Right lobe of liver (tissue), 6 donors: ENCODE results near the gene HMGXB4. TPM values are rescaled to one million over a fixed set of nuclear protein-coding genes. Genes with fewer than 3 reads are reported as not detected.

ENCODE experiments used
- ATAC-seq, 4 donors: fragments of 200-7000 bp; cut with Tn5 transposase; one replicate each; pipeline ENCODE4 v1.9.1; 2020; ENCODE audit warnings: mild to moderate bottlenecking in 4 of 4, moderate library complexity in 4 of 4
- DNase-seq, 3 donors: peaks; one replicate each; pipeline ENCODE4 v3.0.0-alpha.2; 2020
- H3K27ac ChIP-seq, 3 donors: fragments of 200-600 bp; one replicate each; pipeline ENCODE4 v1.8.0; 2022
- H3K27me3 ChIP-seq, 2 donors: fragments of 200-600 bp; one replicate each; pipeline ENCODE4 v1.8.0; 2022
- H3K36me3 ChIP-seq, 4 donors: fragments of 200-600 bp; sonication (generic) in 1 of 4; one replicate each; pipeline versions ENCODE4 v1.5.1 to v1.8.0; 2017 to 2022; ENCODE audit warnings: control low read depth in 1 of 4
- H3K4me1 ChIP-seq, 4 donors: fragments of 200-600 bp; sonication (generic) in 1 of 4; one replicate each; pipeline versions ENCODE4 v1.5.1 to v1.8.0; 2017 to 2022; ENCODE audit warnings: control low read depth in 1 of 4
- H3K4me3 ChIP-seq, 3 donors: fragments of 200-600 bp; one replicate each; pipeline ENCODE4 v1.8.0; 2022
- H3K9me3 ChIP-seq, 4 donors: fragments of 200-600 bp; sonication (generic) in 1 of 4; one replicate each; pipeline versions ENCODE4 v1.5.1 to v1.8.0; 2017 to 2022; ENCODE audit warnings: control low read depth in 1 of 4
- CTCF ChIP-seq, 4 donors: fragments of 200-600 bp in 3 of 4; fragments of 450-650 bp in 1 of 4; IDR thresholded peaks; one replicate each; pipeline versions ENCODE4 v1.5.1 to v1.8.0; 2016 to 2022; ENCODE audit warnings: antibody characterized with exemption in 4 of 4, mild to moderate bottlenecking in 2 of 4
- POLR2A ChIP-seq: fragments of 450-650 bp; IDR thresholded peaks from one replicate; pipeline ENCODE4 v1.6.1; 2017; ENCODE audit warnings: antibody characterized with exemption, mild to moderate bottlenecking
- whole genome bisulfite sequencing: methylation state at CpG from one replicate; pipeline ENCODE4 v1.1.6; 2018; ENCODE audit warnings: low coverage, low lambda C conversion rate; ENCODE audit not compliant: insufficient coverage; ENCODE audit errors: missing lambda C conversion rate; 5-methylcytosine and 5-hydroxymethylcytosine counted together
- intact Hi-C, 2 donors: fragments of 100-400 bp; cut with DNase I; formaldehyde crosslinking; loops; one replicate each; pipeline versions ENCODE4 v1.11.2 to v1.14.1; 2022
- total RNA-seq, 6 experiments: library from RNA; depleted of rRNA in 2 of 6; stranded (reverse); fragments of >200 nt in 2 of 6; fragmentation: NEBNext Ultra II Directional in 3 of 6; extraction: Animal tissue kit (Norgen Biotek cat#: 25700) in 3 of 6; gene quantifications; one replicate each; pipeline versions ENCODE4 v1.1.0 to v1.2.4, GENCODE V29; 2016 to 2023
- donor health status: DM: no; HTN: yes; CAD: no.
- donor health status: DM: no; HTN: no; CAD: no.
- donor health status: DM: no; HTN: no; CAD: no.
- donor health status: DM: no; HTN: yes; CAD: no.
- donor health status: DM: no; HTN: yes; CAD: no.

HMGXB4 gene
- total RNA-seq, 6 experiments from 2014 or later, result 4.6 to 8.2 (median 5.7) TPM

GRCh38 chr22:35212996-35213395 lies 44.3 kb upstream of the HMGXB4 start:
- Histone ChIP-seq H3K9me3 (no peaks in the 10 kb centered on the region), H3K4me3 (no peak overlapping the region), H3K4me1 (no peaks in the 10 kb centered on the region), H3K36me3 (no peaks in the 10 kb centered on the region), H3K27me3 (no peaks in the 10 kb centered on the region), H3K27ac (no peak overlapping the region)
- ATAC-seq, result no peak
- TF ChIP-seq POLR2A, result no peak
- TF ChIP-seq CTCF (IDR thresholded peaks at IDR 0.05), result no peak
- DNase-seq, result no peak
- intact Hi-C loops, result no loop called here
- WGBS, result 64% methylated on average over 2 of the region's 3 CpGs

GRCh38 chr22:35214968-35215367 lies 42.3 kb upstream of the HMGXB4 start:
- Histone ChIP-seq H3K4me1 (no peaks in the 10 kb centered on the region), H3K27me3 (no peaks in the 10 kb centered on the region), H3K36me3 (no peaks in the 10 kb centered on the region), H3K9me3 (no peaks in the 10 kb centered on the region), H3K4me3 (no peak overlapping the region), H3K27ac (no peak overlapping the region)
- no peak for ATAC-seq
- TF ChIP-seq POLR2A, result no peak
- no peak for TF ChIP-seq CTCF (IDR thresholded peaks at IDR 0.05)
- intact Hi-C loops, result no loop called here
- WGBS, result 73% methylated on average over 5 of the region's 6 CpGs
- DNase-seq, result no peak

- TF ChIP-seq POLR2A (no peak), CTCF (IDR thresholded peaks at IDR 0.05) (no peak)
- no peaks in the 10 kb centered on the region for H3K4me1 ChIP-seq
- DNase-seq, result no peak
- intact Hi-C loops, result no loop called here
- no peak overlapping the region for H3K4me3 ChIP-seq
- no peaks in the 10 kb centered on the region for H3K36me3 ChIP-seq
- H3K27me3 ChIP-seq, result no peaks in the 10 kb centered on the region
- ATAC-seq, result no peak
- H3K27ac ChIP-seq, result no peak overlapping the region
- 27% methylated on average over 2 of the region's 3 CpGs for WGBS
- H3K9me3 ChIP-seq, result no peaks in the 10 kb centered on the region
Measured at GRCh38 chr22:35215993-35216392, 41.3 kb upstream of the HMGXB4 start.

- DNase-seq (no peak), ATAC-seq (no peak)
- Histone ChIP-seq H3K27ac (no peak overlapping the region), H3K36me3 (no peaks in the 10 kb centered on the region), H3K4me1 (no peaks in the 10 kb centered on the region), H3K9me3 (no peaks in the 10 kb centered on the region), H3K27me3 (no peaks in the 10 kb centered on the region), H3K4me3 (no peak overlapping the region)
- WGBS, result 76% methylated on average over 2 of the region's 2 CpGs
- intact Hi-C loops, result no loop called here
- TF ChIP-seq CTCF (IDR thresholded peaks at IDR 0.05) (no peak), POLR2A (no peak)
Measured at GRCh38 chr22:35217527-35217926, 39.8 kb upstream of the HMGXB4 start.

GRCh38 chr22:35218079-35218478 lies 39.2 kb upstream of the HMGXB4 start:
- Histone ChIP-seq H3K9me3 (no peaks in the 10 kb centered on the region), H3K27me3 (no peaks in the 10 kb centered on the region), H3K27ac (no peak overlapping the region), H3K36me3 (no peaks in the 10 kb centered on the region), H3K4me3 (no peak overlapping the region), H3K4me1 (no peaks in the 10 kb centered on the region)
- DNase-seq (no peak), ATAC-seq (no peak)
- intact Hi-C loops, result no loop called here
- no peak for TF ChIP-seq CTCF (IDR thresholded peaks at IDR 0.05)
- TF ChIP-seq POLR2A, result no peak
